ENCODE measurements around the gene RBMS3. TPM values are rescaled to one million over a fixed set of nuclear protein-coding genes. Genes with fewer than 3 reads are reported as not detected.

The RBMS3 gene
- total RNA-seq, 4 donors from 2014 or later: 7.3 to 21.8 (median 12.8) TPM

- H3K4me3 ChIP-seq (ENCODE audit: low read depth, poor library complexity, severe bottlenecking): no peak overlapping the region
- intact Hi-C loops (cut with DNase I; ENCODE audit: low total_unique reads): no loop called here
- TF ChIP-seq POLR2A (IDR thresholded peaks at IDR 0.05): no peak
- TF ChIP-seq, protein P1, sequence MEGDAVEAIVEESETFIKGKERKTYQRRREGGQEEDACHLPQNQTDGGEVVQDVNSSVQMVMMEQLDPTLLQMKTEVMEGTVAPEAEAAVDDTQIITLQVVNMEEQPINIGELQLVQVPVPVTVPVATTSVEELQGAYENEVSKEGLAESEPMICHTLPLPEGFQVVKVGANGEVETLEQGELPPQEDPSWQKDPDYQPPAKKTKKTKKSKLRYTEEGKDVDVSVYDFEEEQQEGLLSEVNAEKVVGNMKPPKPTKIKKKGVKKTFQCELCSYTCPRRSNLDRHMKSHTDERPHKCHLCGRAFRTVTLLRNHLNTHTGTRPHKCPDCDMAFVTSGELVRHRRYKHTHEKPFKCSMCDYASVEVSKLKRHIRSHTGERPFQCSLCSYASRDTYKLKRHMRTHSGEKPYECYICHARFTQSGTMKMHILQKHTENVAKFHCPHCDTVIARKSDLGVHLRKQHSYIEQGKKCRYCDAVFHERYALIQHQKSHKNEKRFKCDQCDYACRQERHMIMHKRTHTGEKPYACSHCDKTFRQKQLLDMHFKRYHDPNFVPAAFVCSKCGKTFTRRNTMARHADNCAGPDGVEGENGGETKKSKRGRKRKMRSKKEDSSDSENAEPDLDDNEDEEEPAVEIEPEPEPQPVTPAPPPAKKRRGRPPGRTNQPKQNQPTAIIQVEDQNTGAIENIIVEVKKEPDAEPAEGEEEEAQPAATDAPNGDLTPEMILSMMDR (IDR thresholded peaks at IDR 0.05): no peak
- no peak for DNase-seq (ENCODE audit: low spot score in 2 of 2)
Observed at GRCh38 chr3:29337565-29337964, 56.7 kb downstream of the RBMS3 start.

DNA sequence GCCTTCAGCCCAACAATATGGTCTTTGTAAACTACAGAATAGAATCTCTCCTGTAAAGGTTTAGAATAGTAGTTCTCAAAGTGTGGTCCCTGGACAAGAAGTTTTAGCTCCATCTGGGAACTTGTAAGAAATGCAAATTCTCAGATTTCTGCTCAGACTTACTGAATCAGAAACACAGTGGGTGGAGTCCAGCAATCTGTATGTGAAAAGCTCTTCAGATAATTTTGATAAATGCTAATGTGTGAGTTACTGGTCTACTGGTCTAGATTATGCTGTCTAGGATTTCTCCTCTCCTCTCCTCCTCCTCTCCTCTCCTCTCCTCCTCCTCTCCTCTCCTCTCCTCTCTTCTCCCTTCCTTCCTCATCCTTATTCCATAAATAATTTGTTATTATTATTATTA is 57.5 kb downstream of the RBMS3 start:
- no peak overlapping the region for H3K4me3 ChIP-seq (ENCODE audit: low read depth, poor library complexity, severe bottlenecking)
- TF ChIP-seq, protein P1 (IDR thresholded peaks at IDR 0.05): no peak
- no peak for TF ChIP-seq POLR2A (IDR thresholded peaks at IDR 0.05)
- DNase-seq (ENCODE audit: low spot score in 2 of 2): no peak
- intact Hi-C loops (cut with DNase I; ENCODE audit: low total_unique reads): no loop called here

DNA sequence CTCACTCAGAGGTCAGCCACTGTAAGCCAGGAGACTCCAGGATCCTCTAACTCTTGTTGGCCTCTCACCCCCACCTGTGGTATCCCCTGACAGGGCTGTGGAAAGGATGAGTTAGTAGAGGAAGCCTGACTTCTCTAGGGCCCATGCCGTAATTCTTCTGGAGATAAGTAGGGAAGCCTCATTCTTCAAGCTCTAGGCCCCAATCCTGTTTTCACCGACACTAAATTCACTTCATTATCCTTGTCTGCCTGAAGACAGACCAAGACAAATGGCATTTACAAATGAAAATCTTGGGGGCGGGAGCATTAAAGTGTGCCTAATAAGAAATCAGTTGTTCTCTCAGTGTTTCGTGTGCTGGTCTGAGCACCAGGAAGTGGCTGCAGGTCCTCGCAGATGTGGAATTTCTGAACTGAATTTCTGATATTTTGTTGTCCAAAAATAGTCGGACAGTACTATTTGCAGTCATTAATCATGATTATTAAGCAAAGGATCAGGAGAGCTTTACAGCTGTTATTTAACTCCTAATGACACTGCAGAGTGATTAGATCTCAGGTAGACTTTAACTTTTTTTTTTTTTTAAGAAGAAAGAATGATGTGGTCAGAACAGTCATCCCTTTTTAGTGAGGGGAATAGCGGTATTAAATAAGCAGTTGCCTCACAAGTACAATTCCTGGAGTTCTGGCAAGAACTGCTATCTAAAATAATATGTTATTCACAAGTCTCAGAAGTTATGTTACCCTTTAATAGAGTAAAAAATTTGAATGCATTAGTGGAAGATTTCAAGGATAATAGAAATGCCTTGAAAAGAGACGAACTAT is 58.4 kb downstream of the RBMS3 start:
- DNase-seq (ENCODE audit: low spot score in 2 of 2): no peak
- 73 to 74% methylated on average over 8 of the region's 8 CpGs for WGBS, 2 donors
- no peak overlapping the region for H3K4me3 ChIP-seq (ENCODE audit: low read depth, poor library complexity, severe bottlenecking)
- intact Hi-C loops (cut with DNase I; ENCODE audit: low total_unique reads): no loop called here
- no peak for TF ChIP-seq POLR2A (IDR thresholded peaks at IDR 0.05)
- TF ChIP-seq, protein P1 (IDR thresholded peaks at IDR 0.05): no peak

DNA sequence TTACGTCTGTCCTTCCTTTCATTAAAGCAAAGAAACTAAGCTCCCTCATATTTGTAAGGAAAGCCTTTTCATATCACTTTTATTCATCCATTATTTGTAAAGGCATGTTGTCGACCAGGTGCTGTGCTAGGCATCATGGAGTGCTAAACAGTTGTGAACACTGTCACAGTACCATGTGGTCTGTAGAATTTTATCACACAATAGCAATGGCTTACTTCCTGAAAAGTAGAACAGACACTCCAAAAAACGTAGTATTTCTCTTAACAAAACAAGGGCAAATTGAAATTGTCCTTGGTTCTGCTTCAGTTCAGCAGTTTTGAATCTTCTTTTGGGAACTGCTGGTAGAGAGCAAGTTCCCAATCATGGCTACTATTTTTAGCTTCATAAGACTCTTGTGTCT is 63.3 kb downstream of the RBMS3 start:
- TF ChIP-seq POLR2A (IDR thresholded peaks at IDR 0.05): no peak
- TF ChIP-seq, protein P1 (IDR thresholded peaks at IDR 0.05): no peak
- no peak for DNase-seq (ENCODE audit: low spot score in 2 of 2)
- intact Hi-C loops (cut with DNase I; ENCODE audit: low total_unique reads): no loop called here
- 84% methylated on average over 3 of the region's 3 CpGs for WGBS, 2 donors
- H3K4me3 ChIP-seq (ENCODE audit: low read depth, poor library complexity, severe bottlenecking): no peak overlapping the region

DNA sequence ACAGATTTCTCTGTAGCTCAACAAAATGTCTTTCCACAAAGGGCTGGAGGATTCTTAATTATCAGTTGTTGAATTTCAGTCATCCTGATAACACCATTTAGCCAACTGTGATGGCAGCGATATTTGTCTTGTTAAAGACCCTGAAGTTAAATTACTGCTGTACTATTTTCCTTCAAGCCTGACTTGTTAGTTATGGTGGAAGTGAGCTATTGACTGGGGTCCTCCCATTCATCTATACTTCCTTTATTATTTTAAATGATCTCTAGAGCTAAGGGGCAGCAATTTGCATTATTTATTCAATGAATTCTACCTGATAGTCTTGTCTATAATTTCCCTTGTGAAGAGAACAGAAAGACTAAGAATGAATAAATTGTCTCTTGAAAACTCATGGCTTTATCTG is 64.1 kb downstream of the RBMS3 start:
- no peak overlapping the region for H3K4me3 ChIP-seq (ENCODE audit: low read depth, poor library complexity, severe bottlenecking)
- TF ChIP-seq POLR2A (IDR thresholded peaks at IDR 0.05): no peak
- TF ChIP-seq, protein P1 (IDR thresholded peaks at IDR 0.05): no peak
- intact Hi-C loops (cut with DNase I; ENCODE audit: low total_unique reads): no loop called here
- DNase-seq (ENCODE audit: low spot score in 2 of 2): no peak
- 92 to 94% methylated on average over 1 of the region's 1 CpG for WGBS, 2 donors
